GM20000 (cell line): ENCODE results near the gene GIGYF1.
A peak's percentile ranks its signal among the peaks of the same experiment; 100 is the strongest.

Source experiments
- DNase-seq: peaks from one replicate; pipeline ENCODE4 v3.0.0; 2012; ENCODE audit warnings: low spot score
- TF ChIP-seq, protein P1 (sequence below): IDR thresholded peaks from 2 replicates; pipeline ENCODE4 v1.5.1; 2012; ENCODE audit warnings: mild to moderate bottlenecking, control low read depth; ENCODE audit errors: extremely low read depth, missing control alignments

The GIGYF1 gene

GRCh38 chr7:100694098-100694745 lies at the start of gene GIGYF1:
GIGYF1 (minus strand) TSS chr7:100694250; CDS start chr7:100688238, 6,012 bp downstream.
- TF ChIP-seq, protein P1, sequence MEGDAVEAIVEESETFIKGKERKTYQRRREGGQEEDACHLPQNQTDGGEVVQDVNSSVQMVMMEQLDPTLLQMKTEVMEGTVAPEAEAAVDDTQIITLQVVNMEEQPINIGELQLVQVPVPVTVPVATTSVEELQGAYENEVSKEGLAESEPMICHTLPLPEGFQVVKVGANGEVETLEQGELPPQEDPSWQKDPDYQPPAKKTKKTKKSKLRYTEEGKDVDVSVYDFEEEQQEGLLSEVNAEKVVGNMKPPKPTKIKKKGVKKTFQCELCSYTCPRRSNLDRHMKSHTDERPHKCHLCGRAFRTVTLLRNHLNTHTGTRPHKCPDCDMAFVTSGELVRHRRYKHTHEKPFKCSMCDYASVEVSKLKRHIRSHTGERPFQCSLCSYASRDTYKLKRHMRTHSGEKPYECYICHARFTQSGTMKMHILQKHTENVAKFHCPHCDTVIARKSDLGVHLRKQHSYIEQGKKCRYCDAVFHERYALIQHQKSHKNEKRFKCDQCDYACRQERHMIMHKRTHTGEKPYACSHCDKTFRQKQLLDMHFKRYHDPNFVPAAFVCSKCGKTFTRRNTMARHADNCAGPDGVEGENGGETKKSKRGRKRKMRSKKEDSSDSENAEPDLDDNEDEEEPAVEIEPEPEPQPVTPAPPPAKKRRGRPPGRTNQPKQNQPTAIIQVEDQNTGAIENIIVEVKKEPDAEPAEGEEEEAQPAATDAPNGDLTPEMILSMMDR = no peak
- DNase-seq = peak; percentile 93

GRCh38 chr7:100739934-100740333 lies 45.9 kb upstream of the GIGYF1 start:
- DNase-seq = no peak
- TF ChIP-seq, protein P1 = no peak

DNA sequence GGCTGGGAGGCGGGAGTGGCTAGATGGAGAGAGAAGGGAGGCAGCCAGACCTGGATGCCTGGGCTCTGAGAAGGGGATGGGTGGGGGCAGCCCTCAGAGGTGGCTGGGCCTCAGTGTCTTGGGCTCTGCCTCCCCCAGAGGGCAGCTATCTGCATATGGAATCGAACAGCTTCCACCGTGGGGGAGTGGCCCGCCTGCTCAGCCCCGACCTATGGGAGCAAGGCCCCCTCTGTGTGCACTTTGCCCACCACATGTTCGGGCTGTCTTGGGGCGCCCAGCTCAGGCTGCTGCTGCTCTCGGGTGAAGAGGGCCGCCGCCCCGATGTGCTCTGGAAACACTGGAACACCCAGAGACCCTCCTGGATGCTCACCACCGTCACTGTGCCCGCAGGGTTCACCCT lies 42.6 kb upstream of the GIGYF1 start:
- DNase-seq = no peak
- TF ChIP-seq, protein P1 = no peak

- TF ChIP-seq, protein P1 = no peak
- DNase-seq = no peak
Measured at GRCh38 chr7:100735730-100736129, 41.7 kb upstream of the GIGYF1 start.

GRCh38 chr7:100731937-100732636 lies 38.0 kb upstream of the GIGYF1 start:
- DNase-seq = no peak
- TF ChIP-seq, protein P1 = no peak

DNA sequence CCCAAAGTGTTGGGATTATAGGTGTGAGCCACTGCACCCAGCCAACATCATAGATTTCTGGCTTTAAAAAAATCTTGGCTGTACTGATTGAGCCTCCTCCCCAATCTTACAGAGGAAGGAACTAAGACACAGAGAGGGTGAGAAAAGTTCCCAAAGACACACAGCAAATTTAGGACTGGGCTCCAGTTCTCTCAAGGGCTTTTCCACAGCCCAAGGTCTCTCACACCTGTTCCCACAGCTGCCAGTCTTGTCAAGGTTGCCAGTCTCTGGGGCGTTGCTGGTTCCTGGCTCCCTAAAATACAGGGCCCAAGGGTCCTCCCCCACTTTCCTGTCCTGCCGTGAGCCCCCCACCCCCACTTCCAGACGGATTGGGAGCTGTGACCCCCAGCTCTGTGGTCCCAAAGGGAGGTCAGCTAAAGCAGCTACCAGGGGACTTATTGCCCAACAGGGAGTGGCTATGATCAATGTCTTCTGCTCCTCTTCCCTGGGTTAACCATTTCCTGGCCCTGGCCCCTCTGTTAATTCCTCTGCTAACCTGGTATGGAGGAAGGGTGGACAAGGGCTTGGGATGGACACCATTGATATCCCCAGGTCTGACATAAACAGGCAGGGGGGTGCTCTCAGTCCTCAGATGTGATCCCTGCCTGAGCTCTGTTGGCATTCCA lies 36.2 kb upstream of the GIGYF1 start:
- DNase-seq = no peak
- TF ChIP-seq, protein P1 = no peak

DNA sequence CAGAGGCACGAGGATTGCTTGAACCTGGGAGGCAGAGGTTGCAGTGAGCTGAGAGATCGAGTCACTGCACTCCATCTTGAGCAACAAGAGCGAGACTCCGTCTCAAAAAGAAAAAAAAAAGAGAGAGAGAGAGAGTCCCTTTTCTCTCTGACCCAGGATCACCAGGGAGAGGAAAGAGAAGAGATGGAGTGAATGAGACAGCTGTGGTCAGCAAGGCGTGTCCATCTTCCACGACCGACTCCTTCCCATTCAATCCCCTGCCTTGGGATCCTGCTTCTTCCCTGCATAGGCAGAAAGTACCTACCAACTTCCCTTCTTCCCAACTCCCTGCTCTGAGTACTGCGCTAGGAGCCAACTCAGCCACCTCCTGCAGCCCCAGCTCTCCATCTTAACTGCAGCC lies 34.1 kb upstream of the GIGYF1 start:
- TF ChIP-seq, protein P1 = no peak
- no peak for DNase-seq
